ENCODE results near the gene HS3ST5. TPM values are rescaled to one million over a fixed set of nuclear protein-coding genes. Genes with fewer than 3 reads are reported as not detected.

The HS3ST5 gene
- total and polyA plus RNA-seq, 2 donors (not counting 3 experiments of a cell fraction or from before 2014, with no cell fraction given) = not detected

- intact Hi-C loops (cut with micrococcal nuclease) (no loop called here), dilution Hi-C loops (cut with MboI; ENCODE audit: extremely low pct_ligation_motif_present, low sequenced_read_pairs) (no loop called here)
- no TSS peak for BruUV-seq (replicated peaks)
Measured at GRCh38 chr6:114167583-114168576, 174.9 kb downstream of the HS3ST5 start.

DNA sequence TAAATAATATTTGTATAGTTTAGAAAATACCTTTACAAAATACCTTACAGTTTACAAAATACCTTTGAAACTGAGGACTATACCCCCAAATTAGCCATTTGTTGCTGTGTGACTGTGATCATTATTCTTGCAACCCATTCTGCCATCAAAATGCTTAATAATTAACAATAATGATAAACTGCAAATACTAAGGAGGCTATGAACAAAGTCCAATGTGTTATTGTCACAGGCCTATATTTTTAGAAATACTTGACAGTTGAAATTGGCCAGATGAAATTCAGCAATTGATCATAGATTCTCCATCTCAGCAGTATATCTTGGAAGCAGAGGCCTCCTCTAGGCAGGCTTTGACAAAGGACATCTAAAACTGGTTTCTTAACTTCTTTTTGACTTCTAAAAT is 178.6 kb downstream of the HS3ST5 start:
- H3K27ac ChIP-seq (ENCODE audit: insufficient read depth, low read depth, low read length) = no peak overlapping the region
- no peak for TF ChIP-seq CTCF (IDR thresholded peaks at IDR 0.05; ENCODE audit: extremely low read depth in 1 of 2, insufficient read depth in 1 of 2, low read depth in 1 of 2, low read length in 2 of 2)
- no peak for TF ChIP-seq MYC (IDR thresholded peaks at IDR 0.05; ENCODE audit: low read depth, low read length)
- TF ChIP-seq EZH2 (IDR thresholded peaks at IDR 0.05; ENCODE audit: borderline replicate concordance, low read depth, low read length, severe bottlenecking) = no peak
- no peak for TF ChIP-seq JUN (IDR thresholded peaks at IDR 0.05; ENCODE audit: borderline replicate concordance, insufficient read depth, insufficient read length, low read depth)
- no peak for TF ChIP-seq MAX (IDR thresholded peaks at IDR 0.05; ENCODE audit: insufficient read depth, insufficient read length)
- no peak for TF ChIP-seq POLR2AphosphoS5 (IDR thresholded peaks at IDR 0.05; ENCODE audit: insufficient read depth, low read depth, low read length)
- TF ChIP-seq FOS (IDR thresholded peaks at IDR 0.05; ENCODE audit: borderline replicate concordance, insufficient read depth, low read length) = no peak
- no peak for TF ChIP-seq POLR2A (IDR thresholded peaks at IDR 0.05; ENCODE audit: low read depth, low read length)
- no peak for TF ChIP-seq GATA2 (IDR thresholded peaks at IDR 0.05; ENCODE audit: insufficient read depth, insufficient read length, low read depth, low read length)
- ChIA-PET POLR2A (no interaction called here), CTCF (no interaction called here)
- H3K4me3 ChIP-seq (replicated peaks in 1 of 3; ENCODE audit: insufficient read depth in 1 of 3, low read depth in 1 of 3, low read length in 3 of 3) = no peak overlapping the region
- no peaks in the 10 kb centered on the region for H3K36me3 ChIP-seq (ENCODE audit: control insufficient read depth in 2 of 2, extremely low read depth in 1 of 2, insufficient read depth in 2 of 2, low read length in 2 of 2)
- peaks cover 0 to 3% of the 10 kb centered on the region in 2 experiments for H3K27me3 ChIP-seq (ENCODE audit: control insufficient read depth in 2 of 2, insufficient read depth in 2 of 2, low read length in 2 of 2)
- intact Hi-C loops (cut with micrococcal nuclease) = no loop called here
- no peaks in the 10 kb centered on the region for H4K20me1 ChIP-seq (replicated peaks; ENCODE audit: control insufficient read depth, extremely low read depth, insufficient read depth, low read length)
- H3K9ac ChIP-seq (replicated peaks; ENCODE audit: extremely low read depth, insufficient read depth, low read length) = no peak overlapping the region
- H3K4me2 ChIP-seq (ENCODE audit: insufficient read depth, low read length) = no peak overlapping the region
- dilution Hi-C loops (cut with MboI; ENCODE audit: extremely low pct_ligation_motif_present, low sequenced_read_pairs) = no loop called here
- DNase-seq (ENCODE audit: low read depth, low spot score) = no peak
- H3K4me1 ChIP-seq (ENCODE audit: control insufficient read depth, extremely low read depth, insufficient read depth, low read length) = no peaks in the 10 kb centered on the region
- no peaks in the 10 kb centered on the region for H3K9me1 ChIP-seq (replicated peaks; ENCODE audit: control insufficient read depth, extremely low read depth, insufficient read depth, low read length)
- H2AFZ ChIP-seq (ENCODE audit: low read depth, low read length) = no peak overlapping the region
- H3K9me3 ChIP-seq (replicated peaks; ENCODE audit: control insufficient read depth, insufficient read depth, low read length) = no peaks in the 10 kb centered on the region
- H3K79me2 ChIP-seq (ENCODE audit: control insufficient read depth, insufficient read depth, low read length) = no peaks in the 10 kb centered on the region
- no peak for FAIRE-seq
- BruUV-seq (replicated peaks) = no TSS peak

More at GRCh38 chr6:114167583-114168576, 174.9 kb downstream of the HS3ST5 start:
- ChIA-PET CTCF (interaction anchor here (2.1 kb wide), 1 partner anchor 11 kb away, joined by 5 read pairs; no protein-coding TSS in a partner anchor), POLR2A (no interaction called here)
- no peaks in the 10 kb centered on the region for H3K79me2 ChIP-seq (ENCODE audit: control insufficient read depth, insufficient read depth, low read length)
- no peak for FAIRE-seq
- H3K4me1 ChIP-seq (ENCODE audit: control insufficient read depth, extremely low read depth, insufficient read depth, low read length) = no peaks in the 10 kb centered on the region
- no peak overlapping the region for H3K27ac ChIP-seq (ENCODE audit: insufficient read depth, low read depth, low read length)
- H4K20me1 ChIP-seq (replicated peaks; ENCODE audit: control insufficient read depth, extremely low read depth, insufficient read depth, low read length) = no peaks in the 10 kb centered on the region
- DNase-seq (ENCODE audit: low read depth, low spot score) = no peak
- H3K36me3 ChIP-seq (ENCODE audit: control insufficient read depth in 2 of 2, extremely low read depth in 1 of 2, insufficient read depth in 2 of 2, low read length in 2 of 2) = no peaks in the 10 kb centered on the region
- TF ChIP-seq MAX (IDR thresholded peaks at IDR 0.05; ENCODE audit: insufficient read depth, insufficient read length) (no peak), POLR2A (IDR thresholded peaks at IDR 0.05; ENCODE audit: low read depth, low read length) (no peak), MYC (IDR thresholded peaks at IDR 0.05; ENCODE audit: low read depth, low read length) (no peak)
- H2AFZ ChIP-seq (ENCODE audit: low read depth, low read length) = no peak overlapping the region
- H3K27me3 ChIP-seq (ENCODE audit: control insufficient read depth in 2 of 2, insufficient read depth in 2 of 2, low read length in 2 of 2) = peaks cover 0 to 3% of the 10 kb centered on the region in 2 experiments
- no peak overlapping the region for H3K4me3 ChIP-seq (replicated peaks in 1 of 3; ENCODE audit: insufficient read depth in 1 of 3, low read depth in 1 of 3, low read length in 3 of 3)
- H3K9me1 ChIP-seq (replicated peaks; ENCODE audit: control insufficient read depth, extremely low read depth, insufficient read depth, low read length) = no peaks in the 10 kb centered on the region
- H3K9me3 ChIP-seq (replicated peaks; ENCODE audit: control insufficient read depth, insufficient read depth, low read length) = no peaks in the 10 kb centered on the region
- H3K9ac ChIP-seq (replicated peaks; ENCODE audit: extremely low read depth, insufficient read depth, low read length) = no peak overlapping the region
- H3K4me2 ChIP-seq (ENCODE audit: insufficient read depth, low read length) = no peak overlapping the region
